ENCODE measurements around the gene DOK3.

GRCh38 chr5:177535125-177535524 lies 25.5 kb upstream of the DOK3 start:
- no peak for TF ChIP-seq POLR2A (IDR thresholded peaks at IDR 0.05)
- TF ChIP-seq, protein P1, sequence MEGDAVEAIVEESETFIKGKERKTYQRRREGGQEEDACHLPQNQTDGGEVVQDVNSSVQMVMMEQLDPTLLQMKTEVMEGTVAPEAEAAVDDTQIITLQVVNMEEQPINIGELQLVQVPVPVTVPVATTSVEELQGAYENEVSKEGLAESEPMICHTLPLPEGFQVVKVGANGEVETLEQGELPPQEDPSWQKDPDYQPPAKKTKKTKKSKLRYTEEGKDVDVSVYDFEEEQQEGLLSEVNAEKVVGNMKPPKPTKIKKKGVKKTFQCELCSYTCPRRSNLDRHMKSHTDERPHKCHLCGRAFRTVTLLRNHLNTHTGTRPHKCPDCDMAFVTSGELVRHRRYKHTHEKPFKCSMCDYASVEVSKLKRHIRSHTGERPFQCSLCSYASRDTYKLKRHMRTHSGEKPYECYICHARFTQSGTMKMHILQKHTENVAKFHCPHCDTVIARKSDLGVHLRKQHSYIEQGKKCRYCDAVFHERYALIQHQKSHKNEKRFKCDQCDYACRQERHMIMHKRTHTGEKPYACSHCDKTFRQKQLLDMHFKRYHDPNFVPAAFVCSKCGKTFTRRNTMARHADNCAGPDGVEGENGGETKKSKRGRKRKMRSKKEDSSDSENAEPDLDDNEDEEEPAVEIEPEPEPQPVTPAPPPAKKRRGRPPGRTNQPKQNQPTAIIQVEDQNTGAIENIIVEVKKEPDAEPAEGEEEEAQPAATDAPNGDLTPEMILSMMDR (IDR thresholded peaks at IDR 0.05): no peak
- no peak for TF ChIP-seq POLR2AphosphoS5 (IDR thresholded peaks at IDR 0.05)

Measured in transverse colon (tissue), 4 donors.